Renal cortex interstitium (tissue), 11 donors: ENCODE measurements around the gene SLC16A3. TPM values are rescaled to one million over a fixed set of nuclear protein-coding genes. Genes with fewer than 3 reads are reported as not detected.

ENCODE experiments used
- DNase-seq, 11 donors: peaks; one replicate each; pipeline ENCODE4 v3.0.0-alpha.2; 2013; ENCODE audit warnings: low read depth in 9 of 11, low spot score in 4 of 11; ENCODE audit errors: extremely low read depth in 1 of 11
- polyA plus RNA-seq, 3 donors: library from polyadenylated mRNA; unstranded; fragments of 120-200 nt; gene quantifications; one replicate each; pipeline ENCODE4 v1.2.1, GENCODE V29; 2013; ENCODE audit not compliant: insufficient read length in 3 of 3

Gene SLC16A3
- polyA plus RNA-seq, 3 donors = 9.0 to 36.8 (median 10.5) TPM

GRCh38 chr17:82273327-82274133, 44.7 kb downstream of the SLC16A3 start, which contains the start of gene CSNK1D:
Gene CSNK1D, minus strand, starts transcription at chr17:82273700. Its CDS starts 319 bp downstream, at chr17:82273381.
- peak in 9 of 11 donors; percentile 70 to 90 (median 86) for DNase-seq

- DNase-seq = no peak
These were observed 45.5 kb downstream of the SLC16A3 start for GRCh38 chr17:82274134-82275020.

GRCh38 chr17:82275326-82275725, 46.5 kb downstream of the SLC16A3 start:
- DNase-seq = no peak

GRCh38 chr17:82276938-82277337, 48.1 kb downstream of the SLC16A3 start:
- DNase-seq = no peak

GRCh38 chr17:82277851-82278250, 49.0 kb downstream of the SLC16A3 start:
- DNase-seq = no peak

GRCh38 chr17:82278308-82278707, 49.5 kb downstream of the SLC16A3 start:
- no peak for DNase-seq

- DNase-seq = no peak
These were observed 50.0 kb downstream of the SLC16A3 start for GRCh38 chr17:82278786-82279391.

- no peak for DNase-seq
These were observed 51.7 kb downstream of the SLC16A3 start for GRCh38 chr17:82280537-82280936.

GRCh38 chr17:82281076-82281475, 52.2 kb downstream of the SLC16A3 start:
- DNase-seq = no peak

GRCh38 chr17:82281502-82282238, 52.8 kb downstream of the SLC16A3 start:
- DNase-seq = no peak

GRCh38 chr17:82282239-82283207, 53.7 kb downstream of the SLC16A3 start:
- DNase-seq = no peak

GRCh38 chr17:82283208-82283749, 54.4 kb downstream of the SLC16A3 start:
- DNase-seq = no peak

- DNase-seq = no peak
These were observed 56.3 kb downstream of the SLC16A3 start for GRCh38 chr17:82285141-82285540.

GRCh38 chr17:82287013-82287867, 58.4 kb downstream of the SLC16A3 start:
- no peak for DNase-seq

- no peak for DNase-seq
These were observed 59.3 kb downstream of the SLC16A3 start for GRCh38 chr17:82287868-82288801.
